Coronary artery (tissue), 2 donors: ENCODE measurements around the gene ZNF205.

Experiments used
- DNase-seq: peaks from one replicate; pipeline ENCODE4 v3.0.0-alpha.2; 2017; ENCODE audit warnings: low spot score
- H3K27ac ChIP-seq, 2 donors: fragments of 200-600 bp; sonication (generic); one replicate each; pipeline ENCODE4 v1.5.1; 2016 to 2019
- H3K4me3 ChIP-seq: fragments of 200-600 bp; sonication (generic); 2 replicates; pipeline ENCODE4 v1.5.1; 2016; ENCODE audit warnings: mild to moderate bottlenecking, moderate library complexity
- TF ChIP-seq, protein P1 (sequence below): fragments of 200-600 bp; sonication (generic); IDR thresholded peaks from one replicate; pipeline ENCODE4 v1.5.1; 2019; ENCODE audit warnings: antibody characterized with exemption

Gene ZNF205

DNA sequence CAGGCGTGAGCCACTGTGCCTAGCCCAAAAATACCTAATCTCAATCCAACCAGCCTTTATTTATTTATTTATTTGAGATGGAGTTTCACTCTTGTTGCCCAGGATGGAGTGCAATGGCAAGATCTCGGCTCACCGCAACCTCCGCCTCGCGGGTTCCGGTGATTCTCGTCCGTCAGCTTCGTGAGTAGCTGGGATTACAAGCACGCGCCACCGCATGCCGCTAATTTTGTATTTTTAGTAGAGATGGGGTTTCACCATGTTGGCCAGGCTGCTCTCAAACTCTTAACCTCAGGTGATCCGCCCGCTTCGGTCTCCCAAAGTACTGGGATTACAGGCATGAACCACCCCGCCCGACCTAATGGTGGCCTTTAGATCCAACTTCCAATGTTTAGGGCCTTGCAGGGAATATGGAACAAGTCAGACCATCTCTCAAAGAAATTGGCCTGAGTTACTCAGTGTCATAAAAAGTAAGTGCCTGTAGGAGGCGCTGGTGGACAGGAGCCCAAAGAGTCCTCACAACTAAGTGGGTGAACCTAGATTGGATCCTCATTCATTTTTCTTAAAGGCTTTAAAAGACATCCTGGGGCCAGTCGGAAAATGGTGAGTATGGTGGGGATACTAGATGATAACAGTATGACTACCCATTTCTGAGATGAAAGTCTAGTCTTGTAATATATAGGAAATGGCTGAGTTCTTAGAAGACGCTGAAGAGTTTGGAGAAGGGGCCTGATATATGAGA is 17.9 kb upstream of the ZNF205 start:
- H3K27ac ChIP-seq, result no peak overlapping the region
- DNase-seq, result no peak
- H3K4me3 ChIP-seq, result no peak overlapping the region
- TF ChIP-seq, protein P1, sequence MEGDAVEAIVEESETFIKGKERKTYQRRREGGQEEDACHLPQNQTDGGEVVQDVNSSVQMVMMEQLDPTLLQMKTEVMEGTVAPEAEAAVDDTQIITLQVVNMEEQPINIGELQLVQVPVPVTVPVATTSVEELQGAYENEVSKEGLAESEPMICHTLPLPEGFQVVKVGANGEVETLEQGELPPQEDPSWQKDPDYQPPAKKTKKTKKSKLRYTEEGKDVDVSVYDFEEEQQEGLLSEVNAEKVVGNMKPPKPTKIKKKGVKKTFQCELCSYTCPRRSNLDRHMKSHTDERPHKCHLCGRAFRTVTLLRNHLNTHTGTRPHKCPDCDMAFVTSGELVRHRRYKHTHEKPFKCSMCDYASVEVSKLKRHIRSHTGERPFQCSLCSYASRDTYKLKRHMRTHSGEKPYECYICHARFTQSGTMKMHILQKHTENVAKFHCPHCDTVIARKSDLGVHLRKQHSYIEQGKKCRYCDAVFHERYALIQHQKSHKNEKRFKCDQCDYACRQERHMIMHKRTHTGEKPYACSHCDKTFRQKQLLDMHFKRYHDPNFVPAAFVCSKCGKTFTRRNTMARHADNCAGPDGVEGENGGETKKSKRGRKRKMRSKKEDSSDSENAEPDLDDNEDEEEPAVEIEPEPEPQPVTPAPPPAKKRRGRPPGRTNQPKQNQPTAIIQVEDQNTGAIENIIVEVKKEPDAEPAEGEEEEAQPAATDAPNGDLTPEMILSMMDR, result no peak

DNA sequence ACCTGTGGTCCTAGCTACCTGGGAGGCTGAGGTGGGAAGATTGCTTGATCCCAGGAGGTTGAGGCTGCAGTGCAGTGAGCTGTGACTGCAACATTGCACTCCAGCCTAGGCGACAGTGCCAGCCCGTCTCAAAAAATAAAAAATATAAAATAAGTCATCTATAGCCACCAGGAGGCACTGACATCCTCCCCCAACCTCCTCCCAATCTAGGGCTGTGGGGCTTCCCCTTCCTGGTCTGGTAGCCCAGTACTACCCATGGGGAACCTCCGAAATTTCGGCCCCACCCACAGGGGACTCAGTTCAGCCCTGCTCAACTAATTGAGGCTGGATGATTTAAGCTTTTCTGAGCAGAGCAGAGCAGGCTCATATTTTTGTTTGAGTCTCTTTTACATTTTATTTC is 16.5 kb upstream of the ZNF205 start:
- no peak overlapping the region for H3K27ac ChIP-seq
- no peak for DNase-seq
- TF ChIP-seq, protein P1, result no peak
- no peak overlapping the region for H3K4me3 ChIP-seq

DNA sequence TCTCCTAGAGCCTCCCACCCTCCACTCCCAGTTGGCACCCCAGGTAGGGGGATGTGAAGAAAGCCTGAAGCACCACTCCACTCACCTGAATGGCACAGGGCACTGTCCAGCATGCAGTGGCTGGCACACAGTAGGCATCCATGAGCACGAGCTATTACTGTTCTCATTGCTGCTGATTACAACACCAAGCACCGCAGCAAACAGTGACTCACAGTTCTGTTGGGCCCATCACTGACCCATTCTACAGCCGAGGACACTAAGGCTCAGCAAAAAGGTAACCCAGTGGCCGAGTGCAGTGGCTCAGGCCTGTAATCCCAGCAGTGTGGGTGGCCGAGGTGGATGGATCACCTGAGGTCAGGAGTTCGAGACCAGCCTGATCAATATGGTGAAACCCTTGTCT is 16.0 kb upstream of the ZNF205 start:
- no peak overlapping the region for H3K27ac ChIP-seq
- no peak for DNase-seq
- TF ChIP-seq, protein P1, result no peak
- no peak overlapping the region for H3K4me3 ChIP-seq

DNA sequence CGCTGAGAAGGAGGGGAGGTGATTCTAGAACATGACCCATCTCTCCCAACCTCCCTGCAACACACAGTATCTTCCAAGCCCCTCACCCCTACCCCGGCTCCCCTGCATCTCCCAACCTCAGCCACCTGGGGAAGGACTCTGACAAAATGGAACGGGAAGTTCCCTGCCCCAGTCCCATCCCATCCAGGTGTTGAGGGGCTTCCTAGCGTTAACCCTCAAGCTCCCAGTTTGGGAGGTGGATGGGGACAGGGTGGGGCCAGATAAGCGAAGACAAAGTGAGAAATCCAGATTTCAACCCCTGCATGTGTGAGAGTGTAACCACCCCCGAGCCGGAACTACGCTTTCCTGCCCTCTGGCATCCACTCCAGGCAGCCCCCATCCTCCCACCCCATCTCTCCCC is 15.1 kb upstream of the ZNF205 start:
- TF ChIP-seq, protein P1, result no peak

DNA sequence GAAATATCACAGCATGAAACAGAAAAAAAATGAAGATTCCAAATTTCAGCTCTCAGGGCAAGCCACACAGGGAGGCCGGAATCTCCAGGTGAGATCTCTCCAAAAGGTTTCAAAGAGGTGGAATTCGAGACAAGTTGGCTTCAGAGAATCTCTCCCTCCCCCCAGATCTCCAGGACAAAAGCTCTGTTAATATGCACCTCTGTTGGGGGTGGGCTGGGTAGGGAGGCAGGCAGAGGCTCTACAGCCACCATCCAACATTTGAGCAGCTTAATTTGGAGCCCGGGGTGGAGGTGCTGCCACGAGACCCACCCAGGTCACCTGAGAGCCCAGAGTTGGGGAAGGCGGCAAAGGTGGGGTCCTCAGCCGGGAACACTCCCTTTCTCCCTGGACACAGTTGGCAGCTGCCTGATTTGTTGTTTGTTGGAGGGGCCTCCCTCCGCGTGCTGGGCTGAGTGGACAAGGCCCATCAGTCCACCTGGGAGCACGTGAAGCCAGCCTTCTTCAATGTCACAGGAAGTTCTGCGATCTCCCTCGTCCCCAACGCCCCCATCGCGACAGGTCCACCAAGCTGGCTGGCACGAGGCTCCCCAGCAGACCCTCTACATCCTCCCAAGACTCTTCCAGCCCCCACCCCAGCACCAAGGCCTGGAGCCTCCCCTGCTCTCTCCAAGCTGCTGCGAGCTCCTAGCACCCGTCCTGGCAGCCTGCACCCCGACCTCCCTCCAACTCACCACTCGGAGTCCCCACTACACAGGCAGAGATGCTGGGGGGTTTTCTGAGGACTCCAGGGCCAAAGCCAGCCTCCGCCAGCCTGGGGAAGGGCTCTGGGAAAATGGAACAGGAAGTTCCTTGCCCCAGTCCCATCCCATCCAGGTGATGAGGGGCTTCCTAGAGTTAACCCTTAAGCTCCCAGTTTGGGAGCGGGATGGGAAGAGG is 13.7 kb upstream of the ZNF205 start, which contains the start of gene ZSCAN10:
Gene ZSCAN10 (minus strand): TSS at position 836 of the 936 bp plus-strand sequence. CDS start 6,357 bp downstream, outside the sequence.
- DNase-seq, result no peak
- Histone ChIP-seq H3K27ac (peak within 1 kb of the TSS in 1 of 2 donors; percentile 28), H3K4me3 (peak within 1 kb of the TSS; percentile 51)
- TF ChIP-seq, protein P1, result no peak

More for the DNA sequence above, 15.1 kb upstream of the ZNF205 start:
- no peak overlapping the region for H3K4me3 ChIP-seq
- DNase-seq, result no peak
- H3K27ac ChIP-seq, result no peak overlapping the region

DNA sequence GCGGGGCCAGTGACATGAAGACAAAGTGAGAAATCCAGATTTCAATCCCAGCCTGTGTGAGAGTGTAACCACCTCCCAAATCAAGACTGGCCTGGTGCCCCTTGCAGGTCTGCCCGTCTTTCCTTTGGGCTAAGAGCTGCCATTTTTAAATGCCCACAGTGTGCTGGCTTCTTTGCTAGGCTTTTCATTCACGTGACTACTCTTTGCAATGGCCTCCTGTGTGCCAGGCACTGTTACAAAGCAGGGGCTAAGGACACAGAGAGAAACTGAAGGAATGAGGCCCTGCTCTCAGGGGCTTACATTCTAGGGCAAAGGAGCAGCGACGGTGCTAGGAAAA is 13.0 kb upstream of the ZNF205 start:
- Histone ChIP-seq H3K4me3 (peak overlapping the region; percentile 51), H3K27ac (no peak overlapping the region)
- TF ChIP-seq, protein P1, result no peak
- no peak for DNase-seq
